Pons (tissue), 1 donor: ENCODE measurements around the gene ZNF446.
A peak's percentile ranks its signal among the peaks of the same experiment; 100 is the strongest.
"Not testable (repeated sequence)": the region's sequence is repeated elsewhere in the genome, so short reads cannot be mapped to it uniquely, and the experiment has no call there.

Experiments
- DNase-seq: peaks from one replicate; pipeline ENCODE4 v3.0.0-alpha.2; 2016; ENCODE audit warnings: low spot score

Gene ZNF446

GRCh38 chr19:58470837-58471543 lies 5.2 kb upstream of the ZNF446 start:
- DNase-seq = not testable (repeated sequence)

- no peak for DNase-seq
Measured at GRCh38 chr19:58471736-58472135, 4.4 kb upstream of the ZNF446 start.

DNA sequence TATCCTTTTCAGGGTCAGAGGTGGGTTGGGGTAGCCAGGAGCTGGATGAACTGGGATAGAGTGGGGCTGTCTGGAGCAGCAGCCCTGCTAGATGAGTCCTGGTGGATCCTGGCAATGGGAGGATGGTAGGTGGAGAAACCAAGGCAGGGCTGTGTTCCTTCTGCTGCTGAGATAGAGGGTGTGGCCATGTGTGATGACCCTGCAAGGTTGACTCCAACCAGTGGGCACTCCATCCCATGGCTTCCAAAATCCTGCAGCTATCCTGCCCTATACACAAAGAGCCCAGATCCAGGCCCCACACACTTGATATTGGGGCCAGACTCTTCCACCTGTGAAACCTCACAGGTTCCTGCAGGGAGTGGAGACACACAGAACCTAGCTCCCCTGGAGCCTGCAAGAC lies 2.4 kb upstream of the ZNF446 start:
- no peak for DNase-seq

DNA sequence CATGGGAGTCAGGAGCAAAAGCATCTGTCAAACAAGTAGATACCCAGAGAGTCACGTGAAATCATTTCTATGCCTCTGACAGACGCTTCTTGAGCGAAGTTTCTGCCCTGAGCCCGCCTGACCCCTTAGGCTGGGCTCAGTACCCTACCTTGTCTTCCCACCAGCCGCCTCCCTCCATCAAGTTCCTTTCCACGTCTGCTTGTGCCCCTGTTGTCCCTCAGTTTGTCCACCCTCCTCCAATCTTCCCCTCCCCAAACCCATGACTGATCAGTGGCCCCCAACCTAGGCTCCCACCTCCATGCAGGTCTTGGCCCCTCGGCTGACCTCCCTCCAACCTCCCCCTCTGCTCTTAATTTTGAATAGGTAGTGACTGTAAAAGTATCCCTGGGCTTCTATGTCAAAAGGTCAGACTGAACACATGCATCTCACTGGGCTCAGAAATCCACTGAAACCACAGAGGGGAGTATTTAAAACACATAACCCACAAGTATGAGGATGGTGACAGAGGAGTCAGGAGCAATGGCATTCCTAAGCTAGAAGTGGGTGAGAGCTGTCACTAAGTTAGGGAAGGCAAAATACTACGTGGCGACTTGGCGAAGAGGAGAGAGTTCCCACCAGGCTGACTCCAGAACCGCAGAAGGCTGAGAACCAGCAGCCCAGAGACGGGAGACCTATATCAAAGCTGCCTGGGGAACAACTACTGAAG lies 1.7 kb upstream of the ZNF446 start:
- DNase-seq = no peak

GRCh38 chr19:58474997-58475713 lies 997 bp upstream of the ZNF446 start:
- DNase-seq = no peak

- DNase-seq = peak; percentile 33
Measured at GRCh38 chr19:58476498-58477015, 405 bp downstream of the ZNF446 start.

- no peak for DNase-seq
Measured at GRCh38 chr19:58477130-58477529, 978 bp downstream of the ZNF446 start.

DNA sequence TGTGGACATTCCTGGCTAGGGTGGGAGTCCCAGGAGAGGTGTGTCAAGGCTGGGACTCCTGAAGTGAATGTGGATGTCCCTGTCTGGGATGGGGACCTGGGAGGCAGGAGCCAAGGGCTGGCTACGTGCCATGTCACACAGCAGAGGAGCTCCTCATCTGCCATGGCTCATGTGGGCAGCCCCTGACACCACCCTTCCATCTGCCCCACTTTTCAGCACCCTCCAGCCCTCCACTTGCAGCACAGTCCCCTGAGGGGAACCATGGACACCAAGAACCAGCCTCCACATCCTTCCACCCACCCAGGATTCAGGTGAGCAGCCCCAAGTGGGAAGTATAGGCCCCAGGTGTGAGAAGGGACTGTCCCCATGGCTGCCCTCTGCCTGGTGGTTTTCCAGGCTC lies 1.7 kb downstream of the ZNF446 start:
- DNase-seq = no peak

GRCh38 chr19:58479303-58479702 lies 3.2 kb downstream of the ZNF446 start:
- DNase-seq = no peak

GRCh38 chr19:58479736-58480480 lies 3.8 kb downstream of the ZNF446 start:
- no peak for DNase-seq

GRCh38 chr19:58480481-58480830 lies 4.3 kb downstream of the ZNF446 start:
- DNase-seq = no peak

GRCh38 chr19:58480831-58481230 lies 4.7 kb downstream of the ZNF446 start:
- no peak for DNase-seq

GRCh38 chr19:58482372-58482771 lies 6.2 kb downstream of the ZNF446 start:
- no peak for DNase-seq

- DNase-seq = no peak
Measured at GRCh38 chr19:58483776-58484175, 7.6 kb downstream of the ZNF446 start.

DNA sequence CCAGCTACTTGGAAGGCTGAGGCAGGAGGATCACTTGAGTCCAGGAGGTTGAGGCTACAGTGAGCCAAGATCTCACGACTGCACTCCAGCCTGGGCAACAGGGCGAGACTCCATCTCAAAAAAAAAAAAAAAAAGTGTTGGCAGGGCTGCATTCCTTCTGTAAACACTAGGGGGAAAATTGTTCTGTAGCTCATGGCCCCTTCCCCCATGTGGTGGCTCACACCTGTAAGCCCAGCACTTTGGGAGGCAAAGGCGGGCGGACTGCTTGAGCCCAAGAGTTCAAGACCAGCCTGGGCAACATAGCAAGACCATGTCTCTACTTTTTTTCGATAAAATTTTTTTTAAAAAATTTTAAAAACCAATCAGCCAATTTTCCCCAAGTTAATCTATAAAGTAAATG lies 8.2 kb downstream of the ZNF446 start:
- not testable (repeated sequence) for DNase-seq

- DNase-seq = no peak
Measured at GRCh38 chr19:58491393-58491792, 15.2 kb downstream of the ZNF446 start.

GRCh38 chr19:58492265-58492664 lies 16.1 kb downstream of the ZNF446 start:
- DNase-seq = peak; percentile 76

GRCh38 chr19:58497634-58498170 lies 21.6 kb downstream of the ZNF446 start:
- no peak for DNase-seq

DNA sequence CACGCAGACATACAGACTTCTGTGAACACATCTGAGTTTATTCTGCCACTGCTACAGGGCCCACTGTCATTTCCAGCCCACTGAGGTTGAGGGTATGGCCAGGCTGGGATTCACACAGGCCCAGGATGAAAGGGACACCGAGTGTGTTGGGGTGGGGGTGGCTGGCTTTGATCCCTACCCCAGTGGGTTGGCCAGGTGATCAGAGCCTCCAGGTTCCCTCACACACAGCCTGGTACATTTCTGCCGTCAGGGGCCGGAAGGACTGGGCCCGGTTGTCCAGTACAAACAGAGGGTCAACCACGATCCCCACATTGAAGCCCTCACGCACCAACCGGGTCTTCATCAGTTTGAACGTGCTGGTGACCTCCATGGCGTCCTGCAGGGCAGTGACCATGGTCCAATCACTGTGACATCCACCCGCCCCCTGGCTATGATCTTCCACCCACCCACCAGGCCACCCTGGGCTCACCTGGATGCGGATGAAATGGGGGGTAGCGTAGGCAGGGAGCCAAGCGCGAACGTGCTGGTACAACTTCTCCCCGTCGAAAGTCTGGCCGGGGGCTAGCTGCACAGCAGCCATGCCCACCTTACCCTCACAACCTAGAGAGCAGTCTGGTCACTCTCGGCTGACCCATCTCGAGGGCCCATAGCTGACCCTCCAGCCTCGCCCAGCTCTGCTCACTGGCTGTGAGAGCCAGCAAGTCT lies 22.3 kb downstream of the ZNF446 start:
- DNase-seq = no peak

GRCh38 chr19:58499021-58499927 lies 23.1 kb downstream of the ZNF446 start:
- DNase-seq = peak; percentile 100
